ENCODE data around the gene ELAVL3.
"Not testable (repeated sequence)": the region's sequence is repeated elsewhere in the genome, so short reads cannot be mapped to it uniquely, and the experiment has no call there.

Gene ELAVL3

DNA sequence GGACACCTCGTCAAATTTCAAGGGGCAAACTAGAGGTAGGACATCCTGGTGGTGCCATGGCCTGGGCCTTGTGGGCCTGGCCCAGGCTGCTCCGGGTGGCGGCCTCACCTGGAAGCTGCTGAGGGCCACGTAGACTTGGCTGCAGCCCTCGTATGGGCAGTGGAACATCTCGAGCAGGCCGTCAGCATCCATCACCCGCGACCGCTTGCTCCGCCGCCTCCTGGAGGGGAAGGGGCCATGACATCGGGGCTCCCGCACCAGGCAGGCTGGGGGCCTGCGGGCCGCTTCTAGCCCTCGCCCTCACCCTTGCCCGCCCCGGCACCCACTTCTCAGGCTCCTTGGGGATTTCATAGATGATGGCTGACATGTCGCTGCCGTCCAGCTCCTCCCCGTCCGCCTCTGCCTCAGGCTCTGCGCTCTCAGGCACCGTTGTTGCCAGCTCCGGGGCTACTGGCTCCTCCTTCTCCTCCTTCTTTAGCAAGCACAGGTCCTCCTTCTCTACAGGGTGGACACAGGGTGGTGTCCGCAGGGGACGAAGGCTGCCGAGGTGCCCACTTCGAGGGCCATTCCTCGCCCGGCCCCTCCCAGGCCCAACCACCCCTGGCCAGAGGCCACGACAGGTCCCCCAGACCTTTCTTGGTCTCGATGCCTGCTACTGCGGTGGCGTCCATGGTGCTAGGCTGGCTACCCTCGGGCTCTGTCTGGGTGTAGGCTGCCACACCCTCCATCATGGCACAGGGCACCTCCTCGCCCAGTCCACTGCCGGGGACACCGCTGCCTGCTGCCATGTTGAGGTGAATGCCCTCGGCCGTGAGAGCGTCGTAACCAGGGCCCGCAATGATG is 6.0 kb upstream of the ELAVL3 start:
- ATAC-seq (no peak), DNase-seq (no peak)

- ATAC-seq (no peak), DNase-seq (no peak)
Observed at GRCh38 chr19:11485245-11485837, 4.5 kb upstream of the ELAVL3 start.

GRCh38 chr19:11483366-11484111 is 2.7 kb upstream of the ELAVL3 start:
- no peak for ATAC-seq

GRCh38 chr19:11482384-11483050 is 1.7 kb upstream of the ELAVL3 start:
- peak; percentile 74 for ATAC-seq
- peak; percentile 94 for DNase-seq

More at GRCh38 chr19:11483366-11484111, 2.7 kb upstream of the ELAVL3 start:
- no peak for DNase-seq

DNA sequence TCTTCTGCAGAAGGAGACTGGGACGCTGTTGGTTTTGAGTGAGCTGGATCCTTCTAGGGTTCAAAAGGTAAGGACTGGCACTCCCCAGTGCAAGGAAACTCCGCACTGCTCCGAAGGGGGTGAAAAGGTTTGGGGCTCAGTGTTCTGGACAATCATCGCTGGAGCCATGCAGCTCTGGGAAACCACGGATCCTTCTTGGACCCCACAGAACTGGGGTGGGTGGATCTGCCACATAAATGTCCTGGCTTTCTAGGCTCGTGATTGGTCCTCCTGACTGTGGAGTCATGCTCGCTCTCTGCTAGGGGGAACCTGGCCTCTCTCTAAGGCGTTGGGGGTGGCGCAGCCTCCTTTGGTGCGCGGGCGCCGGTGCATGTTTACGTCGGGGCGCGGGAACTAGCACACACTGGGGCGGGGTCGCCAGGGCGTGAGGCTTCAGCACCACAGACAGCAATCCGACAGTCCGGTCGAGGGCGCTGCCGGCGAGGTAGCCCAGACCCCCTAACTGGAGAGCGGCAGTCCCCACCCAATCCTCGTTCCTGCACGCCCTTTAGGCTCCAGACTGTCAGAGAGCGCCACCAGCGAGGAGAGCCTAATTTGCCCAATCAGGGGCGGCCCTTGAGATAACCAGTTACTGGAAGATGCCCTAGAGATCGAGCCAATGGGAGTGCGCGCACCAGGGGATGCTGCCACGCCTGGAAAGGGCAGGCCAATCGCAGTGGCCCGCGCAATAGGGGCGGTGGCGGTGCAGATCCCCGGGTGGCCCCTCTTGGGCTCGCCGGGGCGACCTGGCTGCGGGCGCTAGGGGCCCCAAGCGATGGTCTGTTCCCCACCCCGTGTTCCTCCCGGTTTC is 913 bp upstream of the ELAVL3 start:
- DNase-seq: peak; percentile 88
- ATAC-seq: peak; percentile 89

- DNase-seq (no peak), ATAC-seq (no peak)
Observed at GRCh38 chr19:11479898-11480714, 740 bp downstream of the ELAVL3 start.

GRCh38 chr19:11479090-11479897 is 1.6 kb downstream of the ELAVL3 start:
- DNase-seq (peak; percentile 53), ATAC-seq (no peak)

GRCh38 chr19:11478167-11479089 is 2.4 kb downstream of the ELAVL3 start:
- ATAC-seq: no peak
- no peak for DNase-seq

DNA sequence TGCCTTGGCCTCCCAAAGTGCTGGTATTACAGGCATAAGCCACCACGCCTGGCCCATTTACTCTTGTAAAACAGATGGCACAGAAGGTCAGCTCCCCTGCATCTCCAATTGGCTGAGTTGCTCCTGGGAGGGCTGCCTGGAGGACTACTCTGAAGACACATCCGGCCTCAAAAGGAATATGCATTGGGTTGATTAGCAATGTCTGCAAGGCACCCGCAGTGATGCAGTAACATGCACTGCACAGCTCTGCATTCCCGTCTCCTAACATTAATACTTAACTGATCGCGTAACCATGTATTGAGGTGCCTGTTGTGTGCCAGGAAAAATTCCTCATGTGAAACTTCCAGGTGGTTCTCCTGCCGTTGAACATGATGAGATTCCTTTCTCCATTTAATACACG is 5.0 kb downstream of the ELAVL3 start:
- ATAC-seq (no peak), DNase-seq (no peak)

DNA sequence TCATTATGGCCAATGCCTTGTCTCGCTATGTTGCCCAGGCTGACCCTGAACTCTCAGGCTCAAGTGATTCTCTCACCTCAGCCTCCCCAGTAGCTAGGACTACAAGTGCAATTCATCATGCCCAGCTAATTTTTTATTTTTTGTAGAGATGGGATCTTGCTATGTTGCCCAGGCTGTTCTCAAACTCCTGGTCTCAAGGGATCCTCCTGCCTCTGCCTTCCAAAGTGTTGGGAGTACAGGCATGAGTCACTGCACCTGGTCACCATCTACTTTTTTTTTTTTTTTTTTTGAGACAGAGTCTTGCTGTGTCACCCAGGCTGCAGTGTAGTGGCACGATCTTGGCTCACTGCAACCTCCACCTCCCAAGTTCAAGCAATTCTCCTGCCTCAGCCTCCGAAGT is 5.5 kb downstream of the ELAVL3 start:
- DNase-seq: not testable (repeated sequence)

GRCh38 chr19:11473725-11474124 is 7.1 kb downstream of the ELAVL3 start:
- DNase-seq (no peak), ATAC-seq (no peak)

More for the DNA sequence above, 5.5 kb downstream of the ELAVL3 start:
- not testable (repeated sequence) for ATAC-seq

- not testable (repeated sequence) for ATAC-seq, DNase-seq
Observed at GRCh38 chr19:11468266-11468845, 12.5 kb downstream of the ELAVL3 start.

DNA sequence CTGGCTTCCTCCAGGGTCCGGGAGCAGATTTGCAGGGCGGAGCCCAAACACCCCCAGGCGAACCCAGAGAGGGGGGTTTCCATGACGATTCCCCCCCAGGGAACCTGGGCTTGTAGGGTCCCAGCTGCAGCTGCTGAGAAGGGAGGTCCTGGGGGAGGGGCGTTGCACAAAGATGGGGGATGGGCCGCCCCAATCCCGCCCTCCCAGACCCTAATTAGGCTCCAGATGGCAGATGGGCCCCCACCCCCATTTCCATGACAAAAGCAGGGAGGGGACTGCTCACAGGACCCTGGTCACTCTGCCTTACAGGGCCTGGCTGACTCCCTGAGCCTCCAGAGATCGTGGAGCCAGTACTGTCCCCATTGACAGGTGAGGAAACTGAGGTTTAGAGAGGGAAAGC is 15.2 kb downstream of the ELAVL3 start:
- DNase-seq: no peak
- ATAC-seq: no peak

- no peak for ATAC-seq
Observed at GRCh38 chr19:11464333-11465265, 16.2 kb downstream of the ELAVL3 start.

GRCh38 chr19:11463391-11463790 is 17.5 kb downstream of the ELAVL3 start:
- ATAC-seq: no peak

More at GRCh38 chr19:11464333-11465265, 16.2 kb downstream of the ELAVL3 start:
- no peak for DNase-seq

GRCh38 chr19:11461453-11461852 is 19.4 kb downstream of the ELAVL3 start:
- ATAC-seq (no peak), DNase-seq (no peak)

More at GRCh38 chr19:11463391-11463790, 17.5 kb downstream of the ELAVL3 start:
- DNase-seq: no peak

DNA sequence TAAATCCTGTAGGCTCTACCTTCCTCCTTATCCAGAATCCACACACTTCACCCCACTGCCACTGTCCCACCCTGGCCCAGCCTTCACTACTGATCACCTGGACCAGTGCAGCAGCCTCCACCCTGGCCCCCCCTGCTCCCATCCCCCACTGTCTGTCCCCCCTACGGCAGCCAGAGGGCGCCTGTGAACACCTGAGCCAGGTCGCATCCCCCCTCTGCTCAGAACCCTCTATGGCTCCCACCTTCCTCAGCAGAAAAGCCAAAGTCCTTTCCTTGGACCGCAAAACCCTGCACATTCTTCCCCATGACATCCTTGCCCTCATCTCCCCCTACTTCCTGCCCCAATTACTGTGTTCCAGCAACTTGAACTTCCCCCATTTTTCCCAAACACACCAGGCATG is 20.6 kb downstream of the ELAVL3 start:
- ATAC-seq (no peak), DNase-seq (peak; percentile 33)

All from stimulated activated naive CD8-positive, alpha-beta T cell treated with anti-CD3 and anti-CD28 coated beads, Interleukin-15, Interleukin-2, amounts not matched to agents 100 U/mL and 50 U/mL, for 24 hours (primary cell).